A172 (cell line): ENCODE data around the gene LCE2C. TPM values are rescaled to one million over a fixed set of nuclear protein-coding genes. Genes with fewer than 3 reads are reported as not detected.

Experiments
- DNase-seq: peaks from one replicate; pipeline ENCODE4 v3.0.0-alpha.2; 2015; ENCODE audit warnings: low spot score
- total RNA-seq: library from RNA; depleted of rRNA; stranded (reverse); fragments of >200 nt; shearing (Covaris generic); gene quantifications from 2 replicates; pipeline ENCODE4 v1.2.3, GENCODE V29; 2014; rRNA removed

LCE2C gene
- total RNA-seq, 1 experiment from 2014 or later, result not detected

GRCh38 chr1:152725261-152725660, 50.2 kb downstream of the LCE2C start:
- no peak for DNase-seq

Other genes with a start within 250 kb of the LCE2C start
- not detected in 2 replicates for gene LCE5A, start 164.5 kb upstream of the LCE2C start, total RNA-seq
- gene CRCT1, start 160.8 kb upstream of the LCE2C start, total RNA-seq, result not detected in 2 replicates
- not detected in 2 replicates for gene LCE3E, start 108.5 kb upstream of the LCE2C start, total RNA-seq
- gene LCE3D, start 94.8 kb upstream of the LCE2C start, total RNA-seq, result not detected in 2 replicates
- gene LCE3C, start 75.0 kb upstream of the LCE2C start, total RNA-seq, result not detected in 2 replicates
- gene LCE3B, start 61.5 kb upstream of the LCE2C start, total RNA-seq, result not detected in 2 replicates
- gene LCE3A, start 52.2 kb upstream of the LCE2C start, total RNA-seq, result not detected in 2 replicates
- not detected in 2 replicates for gene LCE2D, start 11.9 kb upstream of the LCE2C start, total RNA-seq
- not detected in 2 replicates for gene LCE2B, start 10.8 kb downstream of the LCE2C start, total RNA-seq
- not detected in 2 replicates for gene LCE2A, start 23.1 kb downstream of the LCE2C start, total RNA-seq
- not detected in 2 replicates for gene LCE4A, start 32.9 kb downstream of the LCE2C start, total RNA-seq
- gene KPRP, start 82.7 kb downstream of the LCE2C start, total RNA-seq, result not detected in 2 replicates
- gene LCE1F, start 99.9 kb downstream of the LCE2C start, total RNA-seq, result not detected in 2 replicates
- not detected in 2 replicates for gene LCE1E, start 111.0 kb downstream of the LCE2C start, total RNA-seq
- gene LCE1D, start 121.4 kb downstream of the LCE2C start, total RNA-seq, result not detected in 2 replicates
- not detected in 2 replicates for gene LCE1C, start 131.4 kb downstream of the LCE2C start, total RNA-seq
- not detected in 2 replicates for gene LCE1B, start 136.7 kb downstream of the LCE2C start, total RNA-seq
- not detected in 2 replicates for gene LCE1A, start 152.2 kb downstream of the LCE2C start, total RNA-seq
- gene LCE6A, start 167.6 kb downstream of the LCE2C start, total RNA-seq, result not detected in 2 replicates
- gene LCE7A, start 184.7 kb downstream of the LCE2C start, total RNA-seq, result not detected in 2 replicates
- gene SMCP, start 203.0 kb downstream of the LCE2C start, total RNA-seq, result not detected in 2 replicates
- gene IVL, start 233.3 kb downstream of the LCE2C start, total RNA-seq, result not detected in 2 replicates